PFSK-1 (cell line): Measurements from ENCODE around the gene SGPL1.

Source experiments
- FOXP2 ChIP-seq: optimal IDR thresholded peaks from 2 replicates; pipeline ENCODE3; 2011; ENCODE audit warnings: borderline replicate concordance, control low read depth, inconsistent platforms; ENCODE audit not compliant: insufficient read depth; ENCODE audit errors: extremely low read length, extremely low read depth
- POLR2AphosphoS5 ChIP-seq: IDR thresholded peaks from 2 replicates; pipeline ENCODE4 v1.6.1; 2012; ENCODE audit warnings: low read depth, mild to moderate bottlenecking, control low read depth, low read length, moderate library complexity
- SIN3A ChIP-seq: IDR thresholded peaks from 2 replicates; pipeline ENCODE4 v1.6.1; 2012; ENCODE audit warnings: mild to moderate bottlenecking, low read length, moderate library complexity, borderline replicate concordance; ENCODE audit not compliant: insufficient read depth
- TAF1 ChIP-seq: IDR thresholded peaks from 2 replicates; pipeline ENCODE4 v1.6.1; 2012; ENCODE audit warnings: low read length, control low read depth, borderline replicate concordance; ENCODE audit not compliant: insufficient read depth
- TF ChIP-seq, protein P1 (sequence below), 2 experiments: IDR thresholded peaks; 2 replicates each; pipeline versions ENCODE4 v1.6.1 to v1.8.0; 2011 to 2012; ENCODE audit warnings: low read depth in 2 of 2, low read length in 2 of 2, control low read depth in 1 of 2, inconsistent platforms in 1 of 2, mild to moderate bottlenecking in 1 of 2, moderate library complexity in 1 of 2; ENCODE audit not compliant: insufficient read depth in 1 of 2

Gene SGPL1

GRCh38 chr10:70780370-70780760, 35.4 kb upstream of the SGPL1 start:
- TF ChIP-seq POLR2AphosphoS5 = no peak
- no peak for TF ChIP-seq TAF1
- TF ChIP-seq, protein P1, sequence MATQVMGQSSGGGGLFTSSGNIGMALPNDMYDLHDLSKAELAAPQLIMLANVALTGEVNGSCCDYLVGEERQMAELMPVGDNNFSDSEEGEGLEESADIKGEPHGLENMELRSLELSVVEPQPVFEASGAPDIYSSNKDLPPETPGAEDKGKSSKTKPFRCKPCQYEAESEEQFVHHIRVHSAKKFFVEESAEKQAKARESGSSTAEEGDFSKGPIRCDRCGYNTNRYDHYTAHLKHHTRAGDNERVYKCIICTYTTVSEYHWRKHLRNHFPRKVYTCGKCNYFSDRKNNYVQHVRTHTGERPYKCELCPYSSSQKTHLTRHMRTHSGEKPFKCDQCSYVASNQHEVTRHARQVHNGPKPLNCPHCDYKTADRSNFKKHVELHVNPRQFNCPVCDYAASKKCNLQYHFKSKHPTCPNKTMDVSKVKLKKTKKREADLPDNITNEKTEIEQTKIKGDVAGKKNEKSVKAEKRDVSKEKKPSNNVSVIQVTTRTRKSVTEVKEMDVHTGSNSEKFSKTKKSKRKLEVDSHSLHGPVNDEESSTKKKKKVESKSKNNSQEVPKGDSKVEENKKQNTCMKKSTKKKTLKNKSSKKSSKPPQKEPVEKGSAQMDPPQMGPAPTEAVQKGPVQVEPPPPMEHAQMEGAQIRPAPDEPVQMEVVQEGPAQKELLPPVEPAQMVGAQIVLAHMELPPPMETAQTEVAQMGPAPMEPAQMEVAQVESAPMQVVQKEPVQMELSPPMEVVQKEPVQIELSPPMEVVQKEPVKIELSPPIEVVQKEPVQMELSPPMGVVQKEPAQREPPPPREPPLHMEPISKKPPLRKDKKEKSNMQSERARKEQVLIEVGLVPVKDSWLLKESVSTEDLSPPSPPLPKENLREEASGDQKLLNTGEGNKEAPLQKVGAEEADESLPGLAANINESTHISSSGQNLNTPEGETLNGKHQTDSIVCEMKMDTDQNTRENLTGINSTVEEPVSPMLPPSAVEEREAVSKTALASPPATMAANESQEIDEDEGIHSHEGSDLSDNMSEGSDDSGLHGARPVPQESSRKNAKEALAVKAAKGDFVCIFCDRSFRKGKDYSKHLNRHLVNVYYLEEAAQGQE (IDR thresholded peaks at IDR 0.05; ENCODE audit: insufficient read depth in 1 of 2, low read depth in 2 of 2, low read length in 2 of 2) = no peak
- TF ChIP-seq SIN3A = no peak
- no peak for TF ChIP-seq FOXP2

GRCh38 chr10:70780772-70781171, 35.0 kb upstream of the SGPL1 start:
- TF ChIP-seq POLR2AphosphoS5 (no peak), TAF1 (no peak)
- TF ChIP-seq, protein P1 (IDR thresholded peaks at IDR 0.05; ENCODE audit: insufficient read depth in 1 of 2, low read depth in 2 of 2, low read length in 2 of 2) = no peak

- no peak for TF ChIP-seq SIN3A
- TF ChIP-seq FOXP2 = no peak
- TF ChIP-seq TAF1 = no peak
- no peak for TF ChIP-seq POLR2AphosphoS5
- TF ChIP-seq, protein P1 (IDR thresholded peaks at IDR 0.05; ENCODE audit: insufficient read depth in 1 of 2, low read depth in 2 of 2, low read length in 2 of 2) = no peak
Observed at GRCh38 chr10:70781461-70782051, 34.2 kb upstream of the SGPL1 start.

GRCh38 chr10:70782086-70782745, 33.5 kb upstream of the SGPL1 start:
- no peak for TF ChIP-seq SIN3A
- no peak for TF ChIP-seq FOXP2
- TF ChIP-seq TAF1 = no peak
- TF ChIP-seq, protein P1 (IDR thresholded peaks at IDR 0.05; ENCODE audit: insufficient read depth in 1 of 2, low read depth in 2 of 2, low read length in 2 of 2) = no peak
- TF ChIP-seq POLR2AphosphoS5 = no peak
